Bronchial epithelial cell (primary cell): Measurements from ENCODE around the gene CDC14B. TPM values are rescaled to one million over a fixed set of nuclear protein-coding genes. Genes with fewer than 3 reads are reported as not detected.

ENCODE experiments used
- DNase-seq: peaks from one replicate; pipeline ENCODE4 v3.0.0-alpha.2; 2010; ENCODE audit warnings: low read depth
- FAIRE-seq: peaks from 2 replicates; lab custom pipeline; 2011; peaks lifted over from hg19 to GRCh38; lab: Jason Lieb, UNC
- H3K27me3 ChIP-seq: 2 replicates; pipeline ENCODE4 v1.5.1; 2011; ENCODE audit warnings: low read length; ENCODE audit not compliant: control insufficient read depth, insufficient read depth
- H3K36me3 ChIP-seq: 2 replicates; pipeline ENCODE4 v1.5.1; 2011; ENCODE audit warnings: low read length; ENCODE audit not compliant: control insufficient read depth, insufficient read depth
- H3K4me3 ChIP-seq: 2 replicates; pipeline ENCODE4 v1.5.1; 2011; ENCODE audit warnings: mild to moderate bottlenecking, low read depth, low read length, control low read depth
- CTCF ChIP-seq: IDR thresholded peaks from 2 replicates; pipeline ENCODE4 v1.5.1; 2011; ENCODE audit warnings: mild to moderate bottlenecking, moderate library complexity, low read length, control low read depth, inconsistent platforms; ENCODE audit not compliant: insufficient read depth, severe bottlenecking
- total RNA-seq: library from RNA; depleted of rRNA; stranded (reverse); fragments of >200 nt; gene quantifications from 2 replicates; pipeline ENCODE4 v1.2.1, GENCODE V29; 2014

Gene CDC14B
- total RNA-seq, 1 donor from 2014 or later = 11.6 TPM

GRCh38 chr9:96663506-96664120, 44.0 kb upstream of the CDC14B start:
- H3K36me3 ChIP-seq = no peaks in the 10 kb centered on the region
- no peak for TF ChIP-seq CTCF
- DNase-seq (no peak), FAIRE-seq (no peak)
- H3K27me3 ChIP-seq = no peaks in the 10 kb centered on the region
- H3K4me3 ChIP-seq = no peak overlapping the region

GRCh38 chr9:96661711-96662110, 42.1 kb upstream of the CDC14B start:
- DNase-seq (no peak), FAIRE-seq (no peak)
- H3K36me3 ChIP-seq = no peaks in the 10 kb centered on the region
- no peak overlapping the region for H3K4me3 ChIP-seq
- no peaks in the 10 kb centered on the region for H3K27me3 ChIP-seq
- TF ChIP-seq CTCF = no peak

- DNase-seq (no peak), FAIRE-seq (no peak)
- no peak for TF ChIP-seq CTCF
- no peaks in the 10 kb centered on the region for H3K27me3 ChIP-seq
- H3K36me3 ChIP-seq = no peaks in the 10 kb centered on the region
- H3K4me3 ChIP-seq = no peak overlapping the region
Measured at GRCh38 chr9:96660692-96661248, 41.1 kb upstream of the CDC14B start.

- H3K36me3 ChIP-seq = peaks cover 2% of the 10 kb centered on the region
- H3K27me3 ChIP-seq = no peaks in the 10 kb centered on the region
- peak within 1 kb of the TSS; percentile 60 for H3K4me3 ChIP-seq
- no peak for FAIRE-seq
- no peak for TF ChIP-seq CTCF
- DNase-seq = peak; percentile 49
Measured at GRCh38 chr9:96655198-96655851, 35.7 kb upstream of the CDC14B start, which contains the start of gene PRXL2C. Gene PRXL2C, minus strand, starts transcription at chr9:96655317. Its CDS starts 36 bp downstream, at chr9:96655281.

- DNase-seq = peak; percentile 72
- peaks cover 3% of the 10 kb centered on the region for H3K36me3 ChIP-seq
- no peaks in the 10 kb centered on the region for H3K27me3 ChIP-seq
- TF ChIP-seq CTCF = no peak
- no peak for FAIRE-seq
- peak overlapping the region; percentile 60 for H3K4me3 ChIP-seq
Measured at GRCh38 chr9:96654450-96655197, 35.0 kb upstream of the CDC14B start.
